Measurements from ENCODE around the gene KCNK2.

GRCh38 chr1:215094381-215094780 lies 11.8 kb downstream of the KCNK2 start:
- TF ChIP-seq CTCF (conservative IDR thresholded peaks at IDR 0.05; ENCODE audit: low read length) (no peak), EZH2phosphoT487 (IDR thresholded peaks at IDR 0.05; ENCODE audit: borderline replicate concordance, low read depth, low read length) (no peak)

All from OCI-LY7 (cell line).